Small intestine (tissue), 7 donors: Measurements from ENCODE around the gene DNAJB9. TPM values are rescaled to one million over a fixed set of nuclear protein-coding genes. Genes with fewer than 3 reads are reported as not detected.

Experiments
- DNase-seq, 2 donors: peaks; one replicate each; pipeline versions ENCODE4 v3.0.0 to v3.0.0-alpha.2; 2013
- FAIRE-seq: peaks from 2 replicates; lab custom pipeline; 2012; peaks lifted over from hg19 to GRCh38; lab: Jason Lieb, UNC
- H3K27ac ChIP-seq, 3 donors: one replicate each; pipeline ENCODE4 v1.5.1; 2013; ENCODE audit warnings: low read length in 2 of 3, mild to moderate bottlenecking in 2 of 3, control low read depth in 1 of 3, inconsistent platforms in 1 of 3, low read depth in 1 of 3, moderate library complexity in 1 of 3
- H3K27me3 ChIP-seq, 3 donors: one replicate each; pipeline ENCODE4 v1.6.1; 2013; ENCODE audit warnings: low read length in 3 of 3, inconsistent platforms in 1 of 3; ENCODE audit not compliant: control insufficient read depth in 3 of 3, insufficient read depth in 3 of 3
- H3K36me3 ChIP-seq, 3 donors: one replicate each; pipeline ENCODE4 v1.6.1; 2013; ENCODE audit warnings: low read length in 3 of 3, inconsistent platforms in 1 of 3, low read depth in 1 of 3, mild to moderate bottlenecking in 1 of 3, moderate library complexity in 1 of 3; ENCODE audit not compliant: control insufficient read depth in 3 of 3, insufficient read depth in 2 of 3
- H3K4me1 ChIP-seq, 3 donors: one replicate each; pipeline ENCODE4 v1.6.1; 2013; ENCODE audit warnings: low read length in 2 of 3, inconsistent platforms in 1 of 3, low read depth in 1 of 3, mild to moderate bottlenecking in 1 of 3, moderate library complexity in 1 of 3; ENCODE audit not compliant: control insufficient read depth in 3 of 3, insufficient read depth in 2 of 3
- H3K4me3 ChIP-seq, 3 donors: one replicate each; pipeline ENCODE4 v1.5.1; 2013; ENCODE audit warnings: low read length in 3 of 3, control low read depth in 1 of 3, inconsistent platforms in 1 of 3, low read depth in 1 of 3, mild to moderate bottlenecking in 1 of 3, moderate library complexity in 1 of 3
- H3K9me3 ChIP-seq, 2 donors: one replicate each; pipeline ENCODE4 v1.6.1; 2013; ENCODE audit warnings: low read depth in 1 of 2, low read length in 1 of 2; ENCODE audit not compliant: control insufficient read depth in 2 of 2, insufficient read depth in 1 of 2
- WGBS, 3 donors: extraction: QIAGEN DNeasy Blood & Tissue Kit; methylation state at CpG; one replicate each; pipeline ENCODE4 v1.1.7; 2013; 5-methylcytosine and 5-hydroxymethylcytosine counted together
- polyA plus RNA-seq, 4 donors: library from polyadenylated mRNA; stranded (reverse) in 3 of 4; unstranded in 1 of 4; fragments of 200-250 nt in 3 of 4; fragments of 120-200 nt in 1 of 4; gene quantifications; one replicate each; pipeline versions ENCODE4 v1.2.1 to v1.2.3, GENCODE V29; 2013
- donor health status: healthy with polysubstance abuse.
- donor health status: control.
- donor health status: control.
- donor health status: Bipolar disorder and iron deficiency.
- donor health status: healthy.

DNAJB9 gene
- polyA plus RNA-seq, 4 donors, result 3.4 to 36.7 (median 12.2) TPM

DNA sequence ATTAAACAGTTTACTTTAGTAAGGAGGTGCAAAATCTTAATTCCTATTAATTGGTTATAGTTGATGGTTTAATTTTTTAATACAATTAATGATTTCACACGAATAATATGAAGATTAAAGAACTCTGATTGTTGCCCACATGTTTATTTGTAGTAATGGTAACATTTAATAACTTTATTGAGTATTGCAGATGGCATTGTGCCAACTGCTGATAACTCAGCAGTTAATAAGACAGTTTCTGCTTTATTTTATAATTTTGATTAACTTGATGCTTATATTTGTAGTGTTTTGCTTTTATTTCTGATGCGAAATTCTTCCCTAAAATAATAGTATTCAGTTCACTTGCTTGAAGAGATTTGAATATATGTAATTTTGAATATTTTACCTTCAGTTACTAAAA lies 2.8 kb downstream of the DNAJB9 start:
- Histone ChIP-seq H3K4me3 (no peak overlapping the region), H3K9me3 (no peaks in the 10 kb centered on the region), H3K27me3 (no peaks in the 10 kb centered on the region), H3K27ac (no peak overlapping the region), H3K4me1 (peaks cover 0 to 4% (median 3%) of the 10 kb centered on the region in 3 donors), H3K36me3 (peaks cover 0 to 6% (median 2%) of the 10 kb centered on the region in 3 donors)
- DNase-seq, result no peak
- WGBS, 3 donors, result 58 to 80% (median 60%) methylated on average over 2 of the region's 2 CpGs
- FAIRE-seq, result no peak

DNA sequence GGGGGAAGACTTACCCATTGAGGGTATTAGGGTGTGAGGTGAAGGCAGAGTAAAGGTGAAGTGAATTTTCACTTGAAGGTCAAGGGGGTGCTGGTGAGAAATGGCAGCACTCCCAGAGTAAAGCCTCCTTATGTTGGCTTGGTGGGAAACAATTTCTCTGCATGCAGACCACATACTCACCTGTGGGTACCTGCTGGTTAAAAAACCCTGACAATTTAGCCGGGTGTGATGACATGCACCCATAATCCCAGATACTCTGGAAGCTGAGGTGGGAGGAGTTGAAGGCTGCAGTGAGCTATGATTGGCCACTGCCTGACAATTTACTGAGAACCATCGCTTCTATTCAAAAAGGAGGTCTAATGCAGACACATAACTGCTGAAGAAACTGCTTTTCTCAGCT lies 5.5 kb downstream of the DNAJB9 start:
- DNase-seq (no peak), FAIRE-seq (no peak)
- Histone ChIP-seq H3K4me1 (peaks cover 0 to 4% (median 0%) of the 10 kb centered on the region in 3 donors), H3K4me3 (no peak overlapping the region), H3K27me3 (no peaks in the 10 kb centered on the region), H3K9me3 (peaks cover 0 to 13% of the 10 kb centered on the region in 2 donors), H3K27ac (no peak overlapping the region), H3K36me3 (peaks cover 4 to 16% (median 8%) of the 10 kb centered on the region in 3 donors)
- 96 to 98% (median 96%) methylated on average over 2 of the region's 2 CpGs for WGBS, 3 donors

DNA sequence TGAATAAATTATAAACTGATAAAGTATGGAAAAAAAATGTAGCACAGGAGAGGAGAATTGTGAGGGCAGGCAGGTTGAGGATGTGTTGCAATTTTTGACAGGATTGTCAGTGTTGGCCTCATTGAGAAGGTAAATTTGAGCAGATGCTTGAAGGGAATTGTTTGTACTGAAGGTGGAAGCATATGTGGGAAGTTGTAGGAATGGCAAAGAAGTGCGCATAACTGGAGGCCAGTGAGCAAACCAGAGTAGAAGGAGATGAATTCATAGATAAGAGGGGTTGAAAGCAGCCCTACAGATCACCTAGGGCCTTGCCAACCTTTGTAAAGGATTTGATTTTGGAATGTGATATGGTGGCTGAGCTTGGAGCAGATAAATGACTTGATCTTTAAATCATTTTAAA lies 6.4 kb downstream of the DNAJB9 start:
- Histone ChIP-seq H3K4me1 (peaks cover 0 to 4% (median 0%) of the 10 kb centered on the region in 3 donors), H3K36me3 (peaks cover 4 to 19% (median 8%) of the 10 kb centered on the region in 3 donors), H3K27me3 (no peaks in the 10 kb centered on the region), H3K4me3 (no peak overlapping the region), H3K27ac (no peak overlapping the region), H3K9me3 (peaks cover 0 to 16% of the 10 kb centered on the region in 2 donors)
- no peak for DNase-seq
- WGBS, 3 donors, result 96 to 100% (median 100%) methylated on average over 1 of the region's 1 CpG
- FAIRE-seq, result no peak

DNA sequence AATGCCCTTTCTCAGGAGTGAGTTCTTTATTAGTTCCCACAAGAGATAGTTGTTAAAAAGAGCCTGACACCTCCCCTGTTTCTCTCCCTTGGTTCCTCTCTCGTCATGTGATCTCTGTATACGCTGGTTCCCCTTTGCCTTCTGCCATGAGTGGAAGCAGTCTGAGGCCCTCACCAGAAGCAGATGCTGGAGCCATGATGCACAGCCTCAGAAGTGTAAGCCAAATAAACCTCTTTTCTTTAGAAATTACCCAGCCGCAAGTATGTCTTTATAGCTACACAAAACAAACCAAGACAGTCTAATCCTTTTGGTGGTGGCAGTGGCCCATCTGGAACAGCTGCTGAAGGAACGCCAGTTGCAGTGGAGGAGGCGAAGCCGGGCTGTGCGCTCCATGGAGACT lies 9.3 kb downstream of the DNAJB9 start:
- peaks cover 0 to 16% of the 10 kb centered on the region in 2 donors for H3K9me3 ChIP-seq
- 97 to 100% (median 97%) methylated on average over 7 of the region's 7 CpGs for WGBS, 3 donors
- peaks cover 0 to 6% (median 0%) of the 10 kb centered on the region in 3 donors for H3K4me1 ChIP-seq

DNA sequence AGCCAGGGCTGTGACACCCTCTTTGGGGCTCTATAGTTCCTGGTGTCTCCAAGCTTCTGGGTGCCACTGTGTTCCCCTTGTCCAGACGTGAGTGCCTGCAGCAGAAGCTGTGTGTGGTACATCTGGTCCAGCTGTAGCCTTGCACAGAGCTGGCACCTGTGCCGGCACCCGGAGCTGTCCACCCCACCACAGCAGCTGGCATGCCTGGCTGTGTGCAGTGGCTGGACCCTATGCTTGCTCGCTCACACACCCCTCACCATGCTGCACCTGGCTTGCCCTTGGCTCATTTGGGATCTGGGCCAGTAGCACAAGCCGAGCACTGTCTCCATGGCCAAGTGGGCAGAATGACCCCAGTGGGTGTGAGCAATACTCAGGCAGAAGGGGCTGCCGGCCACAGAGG lies 10.6 kb downstream of the DNAJB9 start:
- no peak overlapping the region for H3K4me3 ChIP-seq
- WGBS, 3 donors, result 73 to 80% (median 77%) methylated on average over 6 of the region's 6 CpGs
- H3K9me3 ChIP-seq, result peaks cover 0 to 16% of the 10 kb centered on the region in 2 donors
- H3K4me1 ChIP-seq, result peaks cover 0 to 6% (median 0%) of the 10 kb centered on the region in 3 donors
- no peak for FAIRE-seq
- H3K27me3 ChIP-seq, result no peaks in the 10 kb centered on the region
- no peak overlapping the region for H3K27ac ChIP-seq
- DNase-seq, result no peak
- H3K36me3 ChIP-seq, result peaks cover 4 to 17% (median 4%) of the 10 kb centered on the region in 3 donors

More for the DNA sequence above, 9.3 kb downstream of the DNAJB9 start:
- Histone ChIP-seq H3K27ac (no peak overlapping the region), H3K4me3 (no peak overlapping the region), H3K36me3 (peaks cover 4 to 19% (median 8%) of the 10 kb centered on the region in 3 donors), H3K27me3 (no peaks in the 10 kb centered on the region)
- no peak for DNase-seq
- FAIRE-seq, result no peak

DNA sequence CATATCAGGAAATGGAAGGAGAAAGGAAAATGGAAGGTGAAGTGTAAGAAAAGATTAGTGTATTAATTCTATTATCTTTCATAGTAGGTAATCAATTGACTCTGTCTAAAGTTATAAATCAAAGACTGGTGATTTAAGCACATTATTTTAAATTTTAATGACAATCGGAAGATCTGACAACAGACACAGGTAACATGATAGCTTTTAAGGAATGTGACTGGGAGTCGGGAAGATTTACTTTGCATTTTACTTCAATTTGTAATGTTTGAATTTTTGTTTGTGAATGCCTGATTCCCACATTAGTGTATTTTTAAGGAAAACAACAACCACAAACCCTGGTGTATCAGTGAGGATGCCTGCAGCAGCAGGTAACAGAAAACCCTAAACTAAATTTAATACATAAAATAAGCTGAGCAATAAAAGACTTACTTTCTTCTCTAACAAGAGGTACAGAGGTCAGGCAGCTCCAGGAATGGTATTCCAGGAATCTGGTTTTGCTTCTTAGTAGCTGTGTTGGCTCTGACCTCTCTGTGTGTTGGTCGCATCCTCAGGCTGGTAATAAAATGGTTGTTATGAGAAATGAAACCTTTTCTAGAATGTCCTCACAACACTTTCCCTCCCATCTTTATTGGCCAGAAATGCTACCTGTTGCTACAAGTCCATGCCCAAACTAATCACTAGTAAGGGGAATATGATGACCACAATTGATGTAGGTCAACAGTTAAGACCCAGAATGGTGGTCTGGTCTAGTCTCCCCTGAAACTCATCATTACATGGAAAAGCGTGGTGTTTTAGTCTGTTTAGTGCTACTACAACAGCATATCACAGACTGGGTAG lies 12.2 kb downstream of the DNAJB9 start:
- DNase-seq (peak; percentile 29 to 57), FAIRE-seq (no peak)
- Histone ChIP-seq H3K4me1 (peaks cover 0 to 6% (median 0%) of the 10 kb centered on the region in 3 donors), H3K36me3 (peaks cover 2 to 17% (median 4%) of the 10 kb centered on the region in 3 donors), H3K4me3 (no peak overlapping the region), H3K9me3 (peaks cover 0 to 16% of the 10 kb centered on the region in 2 donors), H3K27ac (peak overlapping the region in 1 of 3 donors; percentile 57), H3K27me3 (no peaks in the 10 kb centered on the region)
- 51 to 60% (median 58%) methylated on average over 4 of the region's 4 CpGs for WGBS, 3 donors

DNA sequence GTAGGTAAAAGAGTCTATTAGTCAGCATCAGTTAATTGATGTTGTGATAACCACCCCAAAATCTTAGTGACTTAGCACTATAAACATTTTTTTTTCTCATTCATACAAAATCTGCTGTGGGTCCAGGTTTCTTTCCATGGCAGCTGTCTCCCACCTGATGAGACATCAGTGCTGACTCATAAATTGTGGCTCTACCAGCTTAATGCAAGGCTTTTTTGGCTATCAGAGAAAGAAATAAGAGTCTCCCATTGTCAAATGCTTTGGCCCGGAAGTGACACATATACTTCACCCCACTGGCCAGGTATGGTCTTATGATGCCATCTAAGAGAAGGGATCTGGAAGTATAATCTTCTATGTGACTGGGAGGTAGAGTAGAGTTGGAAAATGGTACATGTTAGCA lies 14.5 kb downstream of the DNAJB9 start:
- 93 to 97% (median 94%) methylated on average over 1 of the region's 1 CpG for WGBS, 3 donors
- no peak overlapping the region for H3K27ac ChIP-seq
- FAIRE-seq (no peak), DNase-seq (no peak)
- H3K4me1 ChIP-seq, result peaks cover 0 to 7% (median 0%) of the 10 kb centered on the region in 3 donors
- no peak overlapping the region for H3K4me3 ChIP-seq
- H3K36me3 ChIP-seq, result peaks cover 0 to 13% (median 0%) of the 10 kb centered on the region in 3 donors
- no peaks in the 10 kb centered on the region for H3K27me3 ChIP-seq
- peaks cover 0 to 12% of the 10 kb centered on the region in 2 donors for H3K9me3 ChIP-seq

DNA sequence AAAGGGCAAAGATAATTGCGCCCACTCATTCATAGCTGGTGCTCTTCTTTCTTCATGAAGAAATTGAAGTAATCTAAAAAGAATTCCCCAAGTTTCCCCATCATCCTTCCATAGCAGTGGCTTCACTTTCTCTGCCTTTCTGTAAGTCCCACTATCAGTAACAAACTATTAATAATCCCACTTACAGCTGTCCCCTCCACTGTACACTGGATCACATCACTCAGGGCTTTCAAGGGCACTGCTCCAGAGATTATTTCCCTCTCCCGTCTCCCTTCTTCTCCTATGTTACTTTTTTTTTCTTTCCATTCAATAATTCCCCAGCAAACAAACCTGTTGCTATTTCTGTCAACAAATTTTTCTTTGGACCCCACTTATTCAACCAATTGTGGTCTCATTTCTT lies 16.2 kb downstream of the DNAJB9 start:
- FAIRE-seq, result no peak
- H3K4me3 ChIP-seq, result no peak overlapping the region
- no peaks in the 10 kb centered on the region for H3K9me3 ChIP-seq
- WGBS, 3 donors, result 78 to 91% (median 87%) methylated on average over 2 of the region's 2 CpGs
- peaks cover 0 to 19% (median 0%) of the 10 kb centered on the region in 3 donors for H3K4me1 ChIP-seq
- no peak overlapping the region for H3K27ac ChIP-seq
- H3K27me3 ChIP-seq, result no peaks in the 10 kb centered on the region
- no peak for DNase-seq
- H3K36me3 ChIP-seq, result no peaks in the 10 kb centered on the region
